GM10266 (cell line): ENCODE measurements around the gene FADS1.

Experiments used
- DNase-seq: peaks from one replicate; pipeline ENCODE4 v3.0.0; 2012; ENCODE audit errors: extremely low spot score
- TF ChIP-seq, protein P1 (sequence below): IDR thresholded peaks from 2 replicates; pipeline ENCODE4 v1.5.1; 2012; ENCODE audit warnings: mild to moderate bottlenecking, low read depth; ENCODE audit not compliant: control insufficient read depth, insufficient read depth; ENCODE audit errors: missing control alignments

The FADS1 gene

DNA sequence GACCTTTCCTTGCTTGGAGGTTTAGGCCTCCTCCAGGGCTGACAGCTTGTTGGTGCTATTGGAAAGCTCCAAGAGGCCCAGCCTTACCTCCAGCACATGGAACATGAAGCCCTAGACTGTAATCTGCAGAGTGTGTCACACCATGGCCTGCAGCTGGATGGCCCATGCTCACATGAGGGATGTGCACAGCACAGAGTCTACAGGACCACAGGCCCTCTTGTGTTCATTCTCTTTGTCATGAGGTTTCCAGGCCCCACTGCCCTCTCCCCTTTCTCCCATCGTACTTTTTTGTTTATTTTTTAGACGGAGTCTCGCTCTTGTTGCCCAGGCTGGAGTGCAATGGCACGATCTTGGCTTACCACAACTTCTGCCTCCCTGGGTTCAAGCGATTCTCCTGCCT, 10.0 kb downstream of the FADS1 start:
- TF ChIP-seq, protein P1, sequence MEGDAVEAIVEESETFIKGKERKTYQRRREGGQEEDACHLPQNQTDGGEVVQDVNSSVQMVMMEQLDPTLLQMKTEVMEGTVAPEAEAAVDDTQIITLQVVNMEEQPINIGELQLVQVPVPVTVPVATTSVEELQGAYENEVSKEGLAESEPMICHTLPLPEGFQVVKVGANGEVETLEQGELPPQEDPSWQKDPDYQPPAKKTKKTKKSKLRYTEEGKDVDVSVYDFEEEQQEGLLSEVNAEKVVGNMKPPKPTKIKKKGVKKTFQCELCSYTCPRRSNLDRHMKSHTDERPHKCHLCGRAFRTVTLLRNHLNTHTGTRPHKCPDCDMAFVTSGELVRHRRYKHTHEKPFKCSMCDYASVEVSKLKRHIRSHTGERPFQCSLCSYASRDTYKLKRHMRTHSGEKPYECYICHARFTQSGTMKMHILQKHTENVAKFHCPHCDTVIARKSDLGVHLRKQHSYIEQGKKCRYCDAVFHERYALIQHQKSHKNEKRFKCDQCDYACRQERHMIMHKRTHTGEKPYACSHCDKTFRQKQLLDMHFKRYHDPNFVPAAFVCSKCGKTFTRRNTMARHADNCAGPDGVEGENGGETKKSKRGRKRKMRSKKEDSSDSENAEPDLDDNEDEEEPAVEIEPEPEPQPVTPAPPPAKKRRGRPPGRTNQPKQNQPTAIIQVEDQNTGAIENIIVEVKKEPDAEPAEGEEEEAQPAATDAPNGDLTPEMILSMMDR: no peak

GRCh38 chr11:61805146-61805545, 11.7 kb downstream of the FADS1 start:
- DNase-seq: no peak
- TF ChIP-seq, protein P1: no peak

More for the DNA sequence above, 10.0 kb downstream of the FADS1 start:
- no peak for DNase-seq

GRCh38 chr11:61803889-61804647, 12.7 kb downstream of the FADS1 start:
- DNase-seq: no peak

DNA sequence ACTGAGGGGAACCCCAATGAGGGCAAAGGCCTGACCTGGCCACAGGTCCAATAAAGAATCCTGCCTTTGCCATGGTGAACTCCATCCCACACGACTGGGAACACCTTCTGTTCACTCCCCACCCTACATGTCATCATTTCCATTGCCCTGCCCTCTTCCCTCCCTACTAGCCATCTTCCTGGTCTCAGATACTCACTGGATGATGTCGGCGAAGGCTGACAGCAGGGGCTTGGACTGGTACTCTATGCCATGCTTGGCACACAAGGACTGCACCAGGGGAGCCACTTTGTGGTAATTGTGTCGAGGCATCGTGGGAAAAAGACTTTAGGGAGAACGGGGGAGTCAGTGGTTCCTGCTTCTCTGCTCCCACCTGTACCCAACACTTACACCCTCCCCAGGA, 14.2 kb downstream of the FADS1 start:
- TF ChIP-seq, protein P1: no peak
- no peak for DNase-seq

More at GRCh38 chr11:61803889-61804647, 12.7 kb downstream of the FADS1 start:
- TF ChIP-seq, protein P1: no peak

DNA sequence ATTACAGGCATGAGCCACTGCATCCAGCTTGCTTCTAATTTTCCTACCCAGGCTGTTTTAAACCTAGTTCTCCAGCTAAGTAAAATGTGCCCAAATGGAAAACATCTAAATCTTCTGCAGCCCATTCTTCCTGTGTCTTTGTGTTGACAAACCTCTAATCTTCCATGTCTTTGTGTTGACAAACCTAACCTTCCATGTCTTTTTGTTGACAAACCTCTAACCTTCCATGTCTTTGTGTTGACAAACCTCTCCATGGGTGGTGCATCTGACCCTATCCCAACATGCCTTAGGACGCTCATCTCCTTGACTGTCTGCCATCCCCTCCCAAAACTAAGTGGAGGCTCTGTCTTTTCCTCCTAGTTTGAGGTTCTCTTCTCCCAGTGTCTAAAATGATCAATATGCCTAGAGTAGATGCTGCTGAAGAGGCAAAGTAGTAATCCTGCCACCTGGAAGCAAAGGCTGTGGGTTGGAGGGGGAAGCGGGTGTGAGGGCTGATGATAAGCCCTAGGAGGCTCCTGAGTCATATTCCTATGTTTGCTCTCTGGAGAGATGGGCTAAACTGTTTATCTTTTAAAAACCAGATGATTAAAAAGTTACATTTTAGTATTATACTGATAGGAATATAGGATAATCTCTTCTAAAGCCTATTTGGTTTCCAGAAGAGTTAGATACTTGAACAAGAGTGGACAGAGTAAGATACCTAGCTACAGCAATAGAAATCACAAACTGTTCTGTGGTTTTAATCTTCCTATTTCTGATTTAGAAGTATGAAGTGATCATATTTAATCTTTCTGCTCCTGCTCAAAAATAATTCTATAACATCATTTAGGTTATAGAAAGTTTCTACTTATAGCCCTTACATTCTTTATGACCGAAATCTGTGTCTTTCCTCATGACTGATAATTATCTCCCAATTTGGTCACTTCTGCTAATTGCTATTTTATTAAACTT, 16.2 kb downstream of the FADS1 start:
- DNase-seq: no peak
- TF ChIP-seq, protein P1: no peak

DNA sequence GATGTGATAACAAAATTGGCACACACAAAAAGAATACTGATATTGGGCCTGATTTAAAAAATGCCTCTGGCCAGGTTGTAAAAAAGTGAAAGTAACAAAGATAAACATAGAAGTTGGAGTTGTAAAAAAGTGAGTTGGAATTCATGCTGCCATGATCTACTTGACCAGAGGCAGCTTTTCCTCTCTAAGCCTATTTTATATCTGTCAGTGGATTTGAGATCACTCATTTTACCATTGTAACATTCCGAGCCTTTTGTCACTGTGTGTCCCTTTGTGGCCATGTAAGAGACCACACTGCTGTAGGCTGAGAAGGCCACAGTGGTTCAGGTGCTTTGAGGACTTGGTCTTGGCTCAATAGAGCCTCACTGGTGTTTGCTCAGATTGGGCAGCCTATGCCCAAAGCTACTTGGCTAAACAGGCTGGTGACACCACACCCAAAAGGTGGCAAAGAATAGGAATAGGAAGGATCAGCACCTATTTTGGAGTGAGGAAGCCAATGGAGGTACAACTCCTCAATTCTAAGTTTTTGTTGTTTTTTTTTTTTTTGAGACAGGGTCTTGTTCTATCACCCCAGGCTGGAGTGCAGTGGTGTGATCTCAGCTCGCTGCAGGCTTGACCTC, 17.0 kb downstream of the FADS1 start:
- no peak for DNase-seq
- TF ChIP-seq, protein P1: no peak
